H1 (cell line): Measurements from ENCODE around the gene APBB3. TPM values are rescaled to one million over a fixed set of nuclear protein-coding genes. Genes with fewer than 3 reads are reported as not detected.

ENCODE experiments used
- EP300 ChIP-seq, 2 experiments: IDR thresholded peaks; 1 replicate in 1 of 2; 2 replicates in 1 of 2; pipeline ENCODE4 v1.6.1; 2011 to 2012; ENCODE audit warnings: low read depth in 2 of 2, low read length in 2 of 2, mild to moderate bottlenecking in 2 of 2, borderline replicate concordance in 1 of 2, inconsistent platforms in 1 of 2, moderate library complexity in 1 of 2
- EZH2 ChIP-seq: fragments of 200-600 bp; sonication (generic); IDR thresholded peaks from 2 replicates; pipeline ENCODE4 v1.7.1; 2012; ENCODE audit warnings: low read depth, mild to moderate bottlenecking, moderate library complexity, low read length, inconsistent platforms; ENCODE audit not compliant: severe bottlenecking
- GTF2F1 ChIP-seq: IDR thresholded peaks from 2 replicates; pipeline ENCODE4 v1.6.1; 2012; ENCODE audit warnings: low read depth, low read length, improper control_type of control experiment, borderline replicate concordance
- JUN ChIP-seq: IDR thresholded peaks from 2 replicates; pipeline ENCODE4 v1.6.1; 2011; ENCODE audit warnings: low read depth, mild to moderate bottlenecking, improper control_type of control experiment, low read length
- NANOG ChIP-seq: IDR thresholded peaks from 2 replicates; pipeline ENCODE4 v1.6.1; 2011; ENCODE audit warnings: low read length, low read depth, mild to moderate bottlenecking, inconsistent platforms; ENCODE audit not compliant: insufficient read depth, poor library complexity, severe bottlenecking
- POLR2A ChIP-seq, 2 experiments: IDR thresholded peaks; 1 replicate in 1 of 2; 2 replicates in 1 of 2; pipeline ENCODE4 v1.6.1; 2011; ENCODE audit warnings: low read depth in 2 of 2, low read length in 2 of 2, mild to moderate bottlenecking in 2 of 2; ENCODE audit errors: control extremely low read depth in 1 of 2
- POU5F1 ChIP-seq: IDR thresholded peaks from 2 replicates; pipeline ENCODE4 v1.6.1; 2011; ENCODE audit warnings: low read depth, mild to moderate bottlenecking, low read length, moderate library complexity
- SP4 ChIP-seq: IDR thresholded peaks from 2 replicates; pipeline ENCODE4 v1.6.1; 2012; ENCODE audit warnings: low read length, inconsistent platforms
- ZNF274 ChIP-seq: IDR thresholded peaks from 2 replicates; pipeline ENCODE4 v1.7.0; 2012; ENCODE audit warnings: low read length, borderline replicate concordance; ENCODE audit errors: extremely low read depth
- polyA plus RNA-seq, 7 experiments: library from polyadenylated mRNA; depleted of rRNA in 3 of 7; stranded (reverse) in 5 of 7; unstranded in 2 of 7; fragments of >200 nt in 5 of 7; fragments of 200-250 nt in 2 of 7; gene quantifications; 1 replicate in 5 of 7; 2 replicates in 1 of 7; 4 replicates in 1 of 7; pipeline versions ENCODE4 v1.2.1 to v1.2.3, GENCODE V29; 2011 to 2013; ENCODE audit warnings: missing spikeins in 2 of 7, mixed read lengths in 2 of 7
- total RNA-seq: library from RNA; stranded (reverse); fragmentation: NEBNext Ultra II Directional; extraction: Animal tissue kit (Norgen Biotek cat#: 25700); gene quantifications from 2 replicates; pipeline ENCODE4 v1.2.1, GENCODE V29; 2021
- TF ChIP-seq, protein P1 (sequence below): fragments of 300-600 bp; sonication (generic); IDR thresholded peaks from 2 replicates; pipeline ENCODE4 v1.7.1; 2012; ENCODE audit warnings: low read length, moderate library complexity, mild to moderate bottlenecking, inconsistent platforms; ENCODE audit not compliant: insufficient replicate concordance

APBB3 gene
- total and polyA plus RNA-seq, 2 of the 8 experiments (the other 6 are each of a cell fraction or from before 2014, with no cell fraction given): 16.0 to 21.9 TPM

DNA sequence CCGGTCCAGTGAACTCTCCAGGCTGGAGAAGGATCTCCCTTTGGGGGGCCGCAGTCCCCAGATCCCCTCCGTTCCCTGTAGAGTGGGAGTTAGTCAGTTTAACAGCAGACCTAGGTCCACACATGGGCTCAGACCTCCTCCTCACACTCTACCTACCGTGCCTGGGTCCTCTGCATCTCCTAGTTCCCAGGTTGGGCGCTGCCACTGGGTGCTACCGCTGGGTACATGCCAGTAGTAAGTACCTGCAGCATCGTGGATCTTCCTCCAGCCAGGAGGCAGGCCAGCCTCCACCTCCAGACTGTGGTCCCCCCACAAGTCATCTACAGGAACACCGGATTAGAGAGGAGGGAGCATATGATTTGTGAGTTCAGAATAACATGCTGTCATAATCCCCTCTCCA is 802 bp downstream of the APBB3 start (continued):
- TF ChIP-seq, protein P1, sequence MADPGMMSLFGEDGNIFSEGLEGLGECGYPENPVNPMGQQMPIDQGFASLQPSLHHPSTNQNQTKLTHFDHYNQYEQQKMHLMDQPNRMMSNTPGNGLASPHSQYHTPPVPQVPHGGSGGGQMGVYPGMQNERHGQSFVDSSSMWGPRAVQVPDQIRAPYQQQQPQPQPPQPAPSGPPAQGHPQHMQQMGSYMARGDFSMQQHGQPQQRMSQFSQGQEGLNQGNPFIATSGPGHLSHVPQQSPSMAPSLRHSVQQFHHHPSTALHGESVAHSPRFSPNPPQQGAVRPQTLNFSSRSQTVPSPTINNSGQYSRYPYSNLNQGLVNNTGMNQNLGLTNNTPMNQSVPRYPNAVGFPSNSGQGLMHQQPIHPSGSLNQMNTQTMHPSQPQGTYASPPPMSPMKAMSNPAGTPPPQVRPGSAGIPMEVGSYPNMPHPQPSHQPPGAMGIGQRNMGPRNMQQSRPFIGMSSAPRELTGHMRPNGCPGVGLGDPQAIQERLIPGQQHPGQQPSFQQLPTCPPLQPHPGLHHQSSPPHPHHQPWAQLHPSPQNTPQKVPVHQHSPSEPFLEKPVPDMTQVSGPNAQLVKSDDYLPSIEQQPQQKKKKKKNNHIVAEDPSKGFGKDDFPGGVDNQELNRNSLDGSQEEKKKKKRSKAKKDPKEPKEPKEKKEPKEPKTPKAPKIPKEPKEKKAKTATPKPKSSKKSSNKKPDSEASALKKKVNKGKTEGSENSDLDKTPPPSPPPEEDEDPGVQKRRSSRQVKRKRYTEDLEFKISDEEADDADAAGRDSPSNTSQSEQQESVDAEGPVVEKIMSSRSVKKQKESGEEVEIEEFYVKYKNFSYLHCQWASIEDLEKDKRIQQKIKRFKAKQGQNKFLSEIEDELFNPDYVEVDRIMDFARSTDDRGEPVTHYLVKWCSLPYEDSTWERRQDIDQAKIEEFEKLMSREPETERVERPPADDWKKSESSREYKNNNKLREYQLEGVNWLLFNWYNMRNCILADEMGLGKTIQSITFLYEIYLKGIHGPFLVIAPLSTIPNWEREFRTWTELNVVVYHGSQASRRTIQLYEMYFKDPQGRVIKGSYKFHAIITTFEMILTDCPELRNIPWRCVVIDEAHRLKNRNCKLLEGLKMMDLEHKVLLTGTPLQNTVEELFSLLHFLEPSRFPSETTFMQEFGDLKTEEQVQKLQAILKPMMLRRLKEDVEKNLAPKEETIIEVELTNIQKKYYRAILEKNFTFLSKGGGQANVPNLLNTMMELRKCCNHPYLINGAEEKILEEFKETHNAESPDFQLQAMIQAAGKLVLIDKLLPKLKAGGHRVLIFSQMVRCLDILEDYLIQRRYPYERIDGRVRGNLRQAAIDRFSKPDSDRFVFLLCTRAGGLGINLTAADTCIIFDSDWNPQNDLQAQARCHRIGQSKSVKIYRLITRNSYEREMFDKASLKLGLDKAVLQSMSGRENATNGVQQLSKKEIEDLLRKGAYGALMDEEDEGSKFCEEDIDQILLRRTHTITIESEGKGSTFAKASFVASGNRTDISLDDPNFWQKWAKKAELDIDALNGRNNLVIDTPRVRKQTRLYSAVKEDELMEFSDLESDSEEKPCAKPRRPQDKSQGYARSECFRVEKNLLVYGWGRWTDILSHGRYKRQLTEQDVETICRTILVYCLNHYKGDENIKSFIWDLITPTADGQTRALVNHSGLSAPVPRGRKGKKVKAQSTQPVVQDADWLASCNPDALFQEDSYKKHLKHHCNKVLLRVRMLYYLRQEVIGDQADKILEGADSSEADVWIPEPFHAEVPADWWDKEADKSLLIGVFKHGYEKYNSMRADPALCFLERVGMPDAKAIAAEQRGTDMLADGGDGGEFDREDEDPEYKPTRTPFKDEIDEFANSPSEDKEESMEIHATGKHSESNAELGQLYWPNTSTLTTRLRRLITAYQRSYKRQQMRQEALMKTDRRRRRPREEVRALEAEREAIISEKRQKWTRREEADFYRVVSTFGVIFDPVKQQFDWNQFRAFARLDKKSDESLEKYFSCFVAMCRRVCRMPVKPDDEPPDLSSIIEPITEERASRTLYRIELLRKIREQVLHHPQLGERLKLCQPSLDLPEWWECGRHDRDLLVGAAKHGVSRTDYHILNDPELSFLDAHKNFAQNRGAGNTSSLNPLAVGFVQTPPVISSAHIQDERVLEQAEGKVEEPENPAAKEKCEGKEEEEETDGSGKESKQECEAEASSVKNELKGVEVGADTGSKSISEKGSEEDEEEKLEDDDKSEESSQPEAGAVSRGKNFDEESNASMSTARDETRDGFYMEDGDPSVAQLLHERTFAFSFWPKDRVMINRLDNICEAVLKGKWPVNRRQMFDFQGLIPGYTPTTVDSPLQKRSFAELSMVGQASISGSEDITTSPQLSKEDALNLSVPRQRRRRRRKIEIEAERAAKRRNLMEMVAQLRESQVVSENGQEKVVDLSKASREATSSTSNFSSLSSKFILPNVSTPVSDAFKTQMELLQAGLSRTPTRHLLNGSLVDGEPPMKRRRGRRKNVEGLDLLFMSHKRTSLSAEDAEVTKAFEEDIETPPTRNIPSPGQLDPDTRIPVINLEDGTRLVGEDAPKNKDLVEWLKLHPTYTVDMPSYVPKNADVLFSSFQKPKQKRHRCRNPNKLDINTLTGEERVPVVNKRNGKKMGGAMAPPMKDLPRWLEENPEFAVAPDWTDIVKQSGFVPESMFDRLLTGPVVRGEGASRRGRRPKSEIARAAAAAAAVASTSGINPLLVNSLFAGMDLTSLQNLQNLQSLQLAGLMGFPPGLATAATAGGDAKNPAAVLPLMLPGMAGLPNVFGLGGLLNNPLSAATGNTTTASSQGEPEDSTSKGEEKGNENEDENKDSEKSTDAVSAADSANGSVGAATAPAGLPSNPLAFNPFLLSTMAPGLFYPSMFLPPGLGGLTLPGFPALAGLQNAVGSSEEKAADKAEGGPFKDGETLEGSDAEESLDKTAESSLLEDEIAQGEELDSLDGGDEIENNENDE: no peak
- TF ChIP-seq POLR2A (IDR thresholded peaks at IDR 0.05; ENCODE audit: control extremely low read depth in 1 of 2, low read depth in 2 of 2, low read length in 2 of 2): no peak
- no peak for TF ChIP-seq SP4
- no peak for TF ChIP-seq JUN
- TF ChIP-seq POU5F1: no peak
- no peak for TF ChIP-seq EP300 (IDR thresholded peaks at IDR 0.05; ENCODE audit: borderline replicate concordance in 1 of 2, low read depth in 2 of 2, low read length in 2 of 2)
- TF ChIP-seq NANOG: no peak
- TF ChIP-seq GTF2F1: no peak
- no peak for TF ChIP-seq ZNF274
- TF ChIP-seq EZH2: no peak
- TF ChIP-seq, all 59 proteins: peak for 0
